GM18507 (cell line): ENCODE data around the gene RABGGTB.
"Not testable (repeated sequence)": the region's sequence is repeated elsewhere in the genome, so short reads cannot be mapped to it uniquely, and the experiment has no call there.

ENCODE experiments used
- DNase-seq: peaks from one replicate; pipeline ENCODE4 v3.0.0; 2011; ENCODE audit warnings: low read depth; ENCODE audit not compliant: insufficient read length; ENCODE audit errors: extremely low spot score
- FAIRE-seq: peaks from 2 replicates; lab custom pipeline; 2011; peaks lifted over from hg19 to GRCh38; lab: Jason Lieb, UNC

RABGGTB gene

GRCh38 chr1:75792091-75792490 is 6.0 kb downstream of the RABGGTB start:
- DNase-seq (no peak), FAIRE-seq (no peak)

DNA sequence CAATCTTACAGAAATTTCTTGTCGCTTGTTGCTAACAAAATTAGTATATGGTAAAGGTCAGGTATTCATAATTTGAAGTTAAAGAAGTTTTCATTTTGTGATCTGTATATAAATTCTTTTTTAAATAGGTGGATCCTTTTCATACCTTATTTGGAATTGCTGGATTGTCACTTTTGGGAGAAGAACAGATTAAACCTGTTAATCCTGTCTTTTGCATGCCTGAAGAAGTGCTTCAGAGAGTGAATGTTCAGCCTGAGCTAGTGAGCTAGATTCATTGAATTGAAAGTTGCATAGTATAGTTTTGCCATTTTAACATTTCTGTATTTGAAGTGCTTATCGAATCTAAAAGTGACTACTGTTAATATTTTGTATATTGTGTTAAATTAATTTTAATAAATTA is 8.3 kb downstream of the RABGGTB start:
- FAIRE-seq (no peak), DNase-seq (no peak)

DNA sequence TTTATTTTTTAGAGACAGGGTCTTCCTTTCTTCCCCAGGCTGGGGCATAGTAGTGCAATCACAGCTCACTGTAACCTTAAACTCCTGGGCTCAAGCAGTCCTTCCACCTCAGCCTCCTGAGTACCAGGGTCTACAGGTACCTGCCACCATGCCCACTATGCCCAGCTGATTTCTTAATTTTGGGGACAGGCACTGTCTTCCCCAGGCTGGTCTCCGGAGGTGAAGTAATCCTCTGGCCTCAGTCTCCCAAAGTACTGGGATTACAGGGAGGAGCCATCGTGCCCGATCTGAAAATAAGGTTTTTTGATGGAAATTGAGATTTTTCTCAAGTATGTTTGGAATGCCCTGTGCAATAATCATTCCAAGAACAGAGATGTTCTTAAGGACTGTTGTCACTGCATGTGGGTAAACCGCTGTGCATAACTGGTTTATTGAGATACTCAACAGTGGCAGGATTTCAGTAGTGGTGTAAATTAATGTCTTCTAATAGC is 9.7 kb downstream of the RABGGTB start:
- FAIRE-seq (no peak), DNase-seq (no peak)

DNA sequence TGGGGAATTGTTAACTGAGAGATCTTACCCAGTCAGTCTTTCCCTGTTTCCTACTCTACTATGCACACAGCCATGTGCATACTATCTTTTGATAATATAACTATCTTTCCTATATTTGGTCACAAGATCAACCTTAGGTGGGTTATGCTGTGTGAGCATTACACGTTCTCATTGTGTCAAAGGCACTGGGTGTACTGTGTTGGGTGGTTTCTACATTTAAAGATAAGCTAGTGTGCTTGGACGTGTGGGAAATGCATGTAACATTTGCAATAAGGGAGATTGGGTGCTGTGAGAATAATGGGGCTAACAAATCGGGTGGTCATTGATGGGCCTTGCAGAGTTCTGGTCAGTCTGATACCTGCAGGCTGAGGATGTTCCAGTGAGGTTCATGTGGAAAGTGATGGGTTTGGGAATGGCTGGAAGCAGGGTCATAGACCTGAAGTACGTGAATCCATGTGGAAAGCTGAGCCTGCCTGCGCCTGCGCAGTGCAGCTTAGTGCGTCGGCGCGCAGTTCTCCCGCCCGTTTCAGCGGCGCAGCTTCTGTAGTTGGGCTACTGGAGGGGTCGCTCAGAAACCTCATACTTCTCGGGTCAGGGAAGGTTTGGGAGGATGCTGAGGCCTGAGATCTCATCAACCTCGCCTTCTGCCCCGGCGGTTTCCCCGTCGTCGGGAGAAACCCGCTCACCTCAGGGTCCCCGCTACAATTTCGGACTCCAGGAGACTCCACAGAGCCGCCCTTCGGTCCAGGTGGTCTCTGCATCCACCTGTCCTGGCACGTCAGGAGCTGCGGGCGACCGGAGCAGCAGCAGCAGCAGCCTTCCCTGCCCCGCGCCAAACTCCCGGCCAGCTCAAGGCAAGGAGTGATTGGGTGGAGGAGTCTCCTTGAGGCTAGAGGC is 10.6 kb downstream of the RABGGTB start, which contains the start of gene MSH4:
Gene MSH4 (plus strand): TSS at position 507 of the 897 bp plus-strand sequence. CDS start 104 bp downstream, at position 611.
- no peak for FAIRE-seq
- DNase-seq, result no peak

DNA sequence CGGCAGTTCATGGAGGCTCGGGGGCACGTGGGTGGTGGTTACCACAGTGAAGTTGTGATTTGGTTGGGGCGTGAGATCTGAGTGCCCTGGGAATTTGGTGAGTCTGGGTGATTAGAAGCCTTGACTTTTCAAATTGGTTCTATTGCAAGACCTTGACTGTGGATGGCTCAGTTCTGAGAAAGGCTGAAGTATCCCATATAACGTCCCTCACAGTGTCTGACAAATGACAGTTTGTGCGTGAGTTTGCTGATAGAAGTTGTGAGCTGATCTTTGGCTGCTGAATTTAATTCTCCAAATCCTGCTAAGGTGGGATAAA is 11.2 kb downstream of the RABGGTB start:
- no peak for FAIRE-seq

DNA sequence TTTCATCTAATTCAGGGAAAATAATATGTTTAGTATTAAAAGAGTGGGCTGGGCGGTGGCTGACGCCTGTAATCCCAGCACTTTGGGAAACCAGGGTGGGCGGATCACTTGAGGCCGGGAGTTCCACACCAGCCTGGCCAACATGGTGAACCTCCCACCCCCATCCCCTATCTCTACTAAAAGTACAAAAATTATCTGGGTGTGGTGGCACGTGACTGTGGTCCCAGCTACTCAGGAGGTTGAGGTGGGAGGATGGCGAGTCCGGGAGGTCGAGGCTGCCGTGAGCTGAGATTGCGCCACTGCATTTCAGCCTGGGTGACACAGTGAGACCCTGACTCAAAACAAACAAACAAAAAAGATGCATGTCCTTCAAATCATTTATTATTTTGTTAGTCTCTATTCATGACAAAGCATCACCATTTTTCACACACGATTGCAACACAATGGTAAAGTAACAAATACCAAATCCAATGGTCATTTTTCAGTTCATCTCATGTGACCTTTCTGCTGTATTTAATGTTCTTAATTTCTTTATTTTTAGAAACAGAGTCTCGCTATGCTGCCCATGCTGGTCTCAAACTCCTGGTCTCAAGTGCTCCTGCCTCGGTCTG is 11.7 kb downstream of the RABGGTB start:
- FAIRE-seq (no peak), DNase-seq (no peak)

More for the DNA sequence above, 11.2 kb downstream of the RABGGTB start:
- no peak for DNase-seq

DNA sequence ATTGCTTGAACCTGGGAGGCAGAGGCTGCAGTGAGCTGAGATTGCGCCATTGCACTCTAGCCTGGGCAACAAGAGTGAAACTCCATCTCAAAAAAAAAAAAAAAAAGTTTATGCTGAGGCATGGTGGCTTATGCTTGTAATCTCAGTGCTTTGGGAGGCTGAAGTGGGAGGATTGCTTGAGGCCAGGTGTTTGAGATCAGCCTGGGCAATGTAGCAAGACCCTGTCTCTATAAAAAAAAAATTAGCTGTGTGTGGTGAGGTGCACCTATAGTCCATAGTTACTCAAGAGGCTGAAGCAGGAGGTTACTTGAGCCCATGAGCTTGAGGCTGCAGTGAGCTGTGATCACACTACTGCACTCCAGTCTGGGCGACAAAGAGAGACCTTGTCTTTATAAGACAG is 15.4 kb downstream of the RABGGTB start:
- FAIRE-seq, DNase-seq: not testable (repeated sequence)

DNA sequence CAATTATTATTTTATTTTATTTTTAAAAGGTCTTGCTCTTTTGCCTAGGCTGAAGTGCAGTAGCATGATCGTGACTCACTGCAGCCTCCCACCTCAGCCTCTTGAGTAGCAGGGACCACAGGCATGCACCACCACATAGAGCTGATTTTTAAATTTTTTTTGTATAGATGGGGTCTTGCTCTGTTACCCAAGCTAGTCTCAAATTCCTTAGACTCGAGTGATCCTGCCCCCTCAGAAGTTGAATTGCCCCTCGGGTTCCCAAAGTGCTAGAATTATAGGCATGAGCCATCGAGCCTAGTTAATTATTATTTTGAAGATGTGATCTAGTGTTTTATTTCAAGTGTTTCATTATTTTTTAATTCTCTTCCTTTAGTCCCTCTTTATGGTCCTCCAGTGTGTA is 22.9 kb downstream of the RABGGTB start:
- DNase-seq (no peak), FAIRE-seq (no peak)

GRCh38 chr1:75810113-75810512 is 24.1 kb downstream of the RABGGTB start:
- FAIRE-seq, DNase-seq: not testable (repeated sequence)

GRCh38 chr1:75811211-75811981 is 25.3 kb downstream of the RABGGTB start:
- DNase-seq (no peak), FAIRE-seq (no peak)

DNA sequence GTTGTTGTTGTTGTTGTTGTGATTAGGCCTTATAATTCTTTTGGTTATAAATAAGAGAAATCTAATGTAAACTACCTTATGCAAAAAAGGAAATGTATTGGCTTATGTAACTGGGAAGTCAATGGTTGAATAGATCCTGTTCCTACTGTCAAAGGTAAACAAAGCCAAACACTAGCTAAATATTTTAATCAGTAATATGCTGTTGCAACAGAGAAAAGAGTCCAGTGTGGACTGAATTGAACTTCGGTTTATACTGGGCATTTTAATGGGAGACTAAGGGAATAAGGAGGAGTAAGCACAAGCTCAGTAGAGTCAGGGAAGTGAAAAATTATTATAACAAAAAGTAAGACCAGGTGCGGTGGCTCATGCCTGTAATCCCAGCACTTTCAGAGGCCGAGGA is 26.0 kb downstream of the RABGGTB start:
- DNase-seq (no peak), FAIRE-seq (no peak)

- not testable (repeated sequence) for FAIRE-seq, DNase-seq
These were observed 37.5 kb downstream of the RABGGTB start for GRCh38 chr1:75823596-75823995.

DNA sequence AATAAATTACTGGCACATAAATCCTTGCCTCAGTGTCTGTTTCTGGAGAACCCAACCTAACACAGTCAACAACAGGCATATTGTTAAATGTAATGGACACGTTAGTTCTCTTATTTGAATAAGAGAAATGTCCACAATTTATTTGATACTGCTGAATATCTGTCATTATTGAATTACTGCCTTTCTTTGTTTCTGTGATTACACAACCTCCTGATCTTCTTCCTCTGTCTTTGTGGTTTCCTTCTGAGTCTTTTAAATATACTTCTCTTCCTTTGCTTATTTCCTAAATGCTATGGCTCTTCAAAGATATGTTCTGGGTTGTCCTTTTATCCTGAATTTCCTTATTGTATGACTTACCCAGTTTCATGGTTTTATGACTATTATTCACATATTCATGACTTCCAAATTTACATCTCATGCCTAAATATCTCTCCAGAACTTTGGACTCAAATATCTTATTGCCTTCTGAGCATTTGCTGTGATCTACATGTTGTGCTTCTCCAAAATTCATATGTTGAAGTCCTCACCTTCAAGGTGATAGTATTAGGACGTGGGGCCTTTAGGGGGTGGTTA is 50.6 kb downstream of the RABGGTB start:
- DNase-seq, result no peak
- no peak for FAIRE-seq

DNA sequence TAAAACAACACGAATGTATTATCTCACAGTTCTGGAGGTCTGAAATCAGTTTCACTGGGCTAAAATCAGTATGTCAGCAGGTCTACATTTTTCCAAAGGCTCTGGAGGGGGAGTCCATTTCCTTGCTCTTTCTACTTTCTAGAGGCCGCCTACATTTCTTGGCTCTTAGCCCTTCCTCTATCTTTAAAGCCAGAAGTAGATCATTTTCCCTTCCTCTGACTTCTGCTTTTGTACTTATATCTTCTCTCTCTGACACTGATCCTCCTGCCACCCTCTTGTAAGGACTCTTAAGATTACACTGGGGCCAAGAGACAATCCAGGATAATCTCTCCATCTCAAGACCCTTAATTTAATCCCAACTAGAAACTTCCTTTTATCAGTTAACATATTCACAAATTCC is 52.0 kb downstream of the RABGGTB start:
- DNase-seq (no peak), FAIRE-seq (no peak)

DNA sequence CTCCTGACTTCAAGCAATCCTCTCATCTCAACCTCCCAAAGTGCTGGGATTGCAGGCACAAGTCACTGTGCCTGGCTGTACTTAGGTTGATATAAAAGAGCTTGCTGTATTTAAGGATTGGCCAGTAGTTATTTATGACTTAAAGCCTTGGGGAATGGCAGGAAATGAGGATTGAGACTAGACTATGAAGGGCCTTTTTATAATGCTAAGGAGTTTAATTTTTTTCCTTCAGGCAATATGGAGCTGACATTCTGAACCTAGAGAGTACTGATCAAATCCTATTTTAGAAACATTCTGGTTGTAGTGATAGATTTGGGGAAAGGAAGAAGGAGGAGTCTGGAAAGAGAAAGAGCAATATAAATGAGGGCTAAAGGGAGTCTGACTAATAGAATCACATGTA is 55.4 kb downstream of the RABGGTB start:
- DNase-seq (no peak), FAIRE-seq (no peak)
